SU-DHL-6 (cell line): ENCODE measurements around the gene SIRPG.
"Not testable (repeated sequence)": the region's sequence is repeated elsewhere in the genome, so short reads cannot be mapped to it uniquely, and the experiment has no call there.

Source experiments
- H2AFZ ChIP-seq: fragments of 200-600 bp; sonication (generic); 2 replicates; pipeline ENCODE4 v1.6.1; 2014; ENCODE audit warnings: low read depth, mild to moderate bottlenecking, moderate library complexity, mixed read lengths, antibody characterized with exemption, low read length; ENCODE audit not compliant: severe bottlenecking
- H3F3A ChIP-seq: fragments of 200-600 bp; shearing (Covaris generic); 2 replicates; pipeline ENCODE4 v1.6.0; 2016; ENCODE audit warnings: antibody characterized with exemption, mild to moderate bottlenecking; ENCODE audit not compliant: insufficient read depth
- H3K27ac ChIP-seq: fragments of 200-600 bp; sonication (generic); 2 replicates; pipeline ENCODE4 v1.5.1; 2016; ENCODE audit warnings: low read depth, mild to moderate bottlenecking, low read length, moderate library complexity, mixed read lengths
- H3K27me3 ChIP-seq: fragments of 200-600 bp; sonication (generic), shearing (Covaris generic); 2 replicates; pipeline ENCODE4 v1.6.0; 2014; ENCODE audit warnings: mild to moderate bottlenecking, low read length
- H3K36me3 ChIP-seq: fragments of 200-600 bp; sonication (generic); 2 replicates; pipeline ENCODE4 v1.6.1; 2014; ENCODE audit warnings: mild to moderate bottlenecking, low read length, mixed read lengths
- H3K4me2 ChIP-seq: fragments of 300-600, 200-600 bp; shearing (Covaris generic), sonication (generic); 2 replicates; pipeline ENCODE4 v1.6.0; 2014; ENCODE audit warnings: low read length, low read depth, mild to moderate bottlenecking; ENCODE audit not compliant: poor library complexity, severe bottlenecking
- H3K4me3 ChIP-seq: fragments of 200-600 bp; sonication (generic); 2 replicates; pipeline ENCODE4 v1.5.1; 2014; ENCODE audit warnings: antibody characterized with exemption, low read length, mild to moderate bottlenecking, mixed read lengths; ENCODE audit not compliant: insufficient read depth, poor library complexity, severe bottlenecking
- H3K79me2 ChIP-seq: fragments of 200-600 bp; sonication (generic); 2 replicates; pipeline ENCODE4 v1.6.1; 2014; ENCODE audit warnings: mild to moderate bottlenecking, low read length, moderate library complexity; ENCODE audit not compliant: insufficient read depth
- H3K9ac ChIP-seq: fragments of 200-600 bp; sonication (generic); 2 replicates; pipeline ENCODE4 v1.7.0; 2014; ENCODE audit warnings: mild to moderate bottlenecking, low read length
- H3K9me2 ChIP-seq: fragments of 200-600 bp; sonication (generic); replicated peaks from 2 replicates; pipeline ENCODE4 v1.6.1; 2014; ENCODE audit warnings: low read length; ENCODE audit not compliant: insufficient read depth
- H3K9me3 ChIP-seq: fragments of 200-600 bp; sonication (generic); 2 replicates; pipeline ENCODE4 v1.6.1; 2014; ENCODE audit warnings: low read length, mixed read lengths; ENCODE audit not compliant: insufficient read depth
- H4K20me1 ChIP-seq: fragments of 200-600 bp; sonication (generic); 2 replicates; pipeline ENCODE4 v1.6.1; 2014; ENCODE audit warnings: low read depth, mild to moderate bottlenecking, antibody characterized with exemption, low read length, moderate library complexity, mixed read lengths
- CTCF ChIP-seq: fragments of 200-600 bp; sonication (generic); IDR thresholded peaks from one replicate; pipeline ENCODE4 v1.5.1; 2017; ENCODE audit warnings: antibody characterized with exemption, mild to moderate bottlenecking, low read length, moderate library complexity; ENCODE audit not compliant: insufficient read depth, poor library complexity, severe bottlenecking
- EZH2phosphoT487 ChIP-seq: fragments of 200-600 bp; sonication (generic), shearing (Covaris generic); conservative IDR thresholded peaks from 2 replicates; pipeline ENCODE4 v1.6.1; 2018; ENCODE audit warnings: mild to moderate bottlenecking, antibody characterized with exemption, low read length, moderate library complexity, mixed read lengths

Gene SIRPG

GRCh38 chr20:1657556-1658334 is at the start of gene SIRPG:
SIRPG (minus strand) TSS chr20:1657779; CDS start chr20:1657714, 65 bp downstream.
- H3F3A ChIP-seq = no peaks in the 10 kb centered on the region
- H3K79me2 ChIP-seq = no peaks in the 10 kb centered on the region
- H3K4me3 ChIP-seq = no peak within 1 kb of the TSS
- no peak within 1 kb of the TSS for H3K9ac ChIP-seq
- H2AFZ ChIP-seq = no peak within 1 kb of the TSS
- no peaks in the 10 kb centered on the region for H3K36me3 ChIP-seq
- H3K4me2 ChIP-seq = no peak within 1 kb of the TSS
- H3K27me3 ChIP-seq = no peaks in the 10 kb centered on the region
- H3K27ac ChIP-seq = no peak within 1 kb of the TSS
- H3K9me3 ChIP-seq = no peaks in the 10 kb centered on the region
- TF ChIP-seq CTCF (no peak), EZH2phosphoT487 (no peak)
- no peaks in the 10 kb centered on the region for H4K20me1 ChIP-seq
- no peaks in the 10 kb centered on the region for H3K9me2 ChIP-seq

DNA sequence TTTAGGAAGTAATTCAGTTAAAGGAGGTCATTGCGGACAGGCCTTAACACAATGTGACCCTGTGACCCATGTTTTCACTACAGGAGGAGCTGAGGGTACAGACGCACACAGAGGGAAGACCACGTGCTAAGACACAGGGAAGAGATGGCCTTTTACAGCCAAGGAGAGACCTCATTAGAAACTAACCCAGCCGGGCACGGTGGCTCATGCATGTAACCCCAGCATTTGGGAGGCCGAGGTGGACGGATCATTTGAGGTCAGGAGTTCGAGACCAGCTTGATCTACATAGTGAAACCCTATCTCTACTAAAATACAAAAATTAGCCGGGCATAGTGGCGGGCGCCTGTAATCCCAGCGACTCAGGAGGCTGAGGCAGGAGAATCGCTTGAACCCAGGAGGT is 49.3 kb upstream of the SIRPG start:
- H3K27ac ChIP-seq, H3K36me3 ChIP-seq, H3K9me3 ChIP-seq, H3F3A ChIP-seq, H2AFZ ChIP-seq, H3K27me3 ChIP-seq, H3K4me3 ChIP-seq, H3K79me2 ChIP-seq, H3K4me2 ChIP-seq, H3K9me2 ChIP-seq, H3K9ac ChIP-seq, H4K20me1 ChIP-seq: not testable (repeated sequence)

GRCh38 chr20:1706079-1706478 is 48.5 kb upstream of the SIRPG start:
- Histone ChIP-seq H3K27ac (no peak overlapping the region), H3K9me3 (no peaks in the 10 kb centered on the region), H4K20me1 (no peaks in the 10 kb centered on the region), H3K9me2 (no peaks in the 10 kb centered on the region), H3F3A (no peaks in the 10 kb centered on the region), H3K4me2 (no peak overlapping the region), H3K4me3 (no peak overlapping the region), H3K27me3 (no peaks in the 10 kb centered on the region), H3K9ac (no peak overlapping the region), H2AFZ (no peak overlapping the region), H3K36me3 (no peaks in the 10 kb centered on the region), H3K79me2 (no peaks in the 10 kb centered on the region)
- TF ChIP-seq EZH2phosphoT487 (no peak), CTCF (no peak)

GRCh38 chr20:1702855-1703254 is 45.3 kb upstream of the SIRPG start:
- Histone ChIP-seq H3K27me3 (no peaks in the 10 kb centered on the region), H3K9me3 (no peaks in the 10 kb centered on the region), H3K9me2 (no peaks in the 10 kb centered on the region), H3K79me2 (no peaks in the 10 kb centered on the region), H3K4me3 (no peak overlapping the region), H3K27ac (no peak overlapping the region), H3F3A (no peaks in the 10 kb centered on the region), H4K20me1 (no peaks in the 10 kb centered on the region), H2AFZ (no peak overlapping the region), H3K36me3 (no peaks in the 10 kb centered on the region), H3K9ac (no peak overlapping the region), H3K4me2 (no peak overlapping the region)
- no peak for TF ChIP-seq EZH2phosphoT487
- TF ChIP-seq CTCF = no peak
